Mononuclear cell (primary cell): Measurements from ENCODE around the gene PAX2. TPM values are rescaled to one million over a fixed set of nuclear protein-coding genes. Genes with fewer than 3 reads are reported as not detected.
"Not testable (repeated sequence)": the region's sequence is repeated elsewhere in the genome, so short reads cannot be mapped to it uniquely, and the experiment has no call there.

Experiments used
- H3K27me3 ChIP-seq: 2 replicates; pipeline ENCODE4 v1.6.0; 2011; ENCODE audit warnings: low read length, control low read depth; ENCODE audit not compliant: insufficient read depth
- H3K4me1 ChIP-seq: 2 replicates; pipeline ENCODE4 v1.5.1; 2011; ENCODE audit warnings: mild to moderate bottlenecking, low read length, control low read depth; ENCODE audit not compliant: insufficient read depth
- H3K4me3 ChIP-seq: 2 replicates; pipeline ENCODE4 v1.5.1; 2011; ENCODE audit warnings: mild to moderate bottlenecking, low read length, moderate library complexity
- H3K9me3 ChIP-seq: 2 replicates; pipeline ENCODE4 v1.5.1; 2011; ENCODE audit warnings: low read depth, mild to moderate bottlenecking, control low read depth, low read length
- total RNA-seq: library from RNA; depleted of rRNA; stranded (reverse); fragments of >200 nt; gene quantifications from one replicate; pipeline ENCODE4 v1.2.3, GENCODE V29; 2012

PAX2 gene
- total RNA-seq = not detected

- H3K4me1 ChIP-seq = peaks cover 15% of the 10 kb centered on the region
- no peak within 1 kb of the TSS for H3K4me3 ChIP-seq
- H3K9me3 ChIP-seq = no peaks in the 10 kb centered on the region
- H3K27me3 ChIP-seq = peaks cover 89% of the 10 kb centered on the region
Observed at GRCh38 chr10:100744987-100745881, at the start of gene PAX2. Gene PAX2 (plus strand): TSS chr10:100745582. CDS start chr10:100746261, 679 bp downstream.

DNA sequence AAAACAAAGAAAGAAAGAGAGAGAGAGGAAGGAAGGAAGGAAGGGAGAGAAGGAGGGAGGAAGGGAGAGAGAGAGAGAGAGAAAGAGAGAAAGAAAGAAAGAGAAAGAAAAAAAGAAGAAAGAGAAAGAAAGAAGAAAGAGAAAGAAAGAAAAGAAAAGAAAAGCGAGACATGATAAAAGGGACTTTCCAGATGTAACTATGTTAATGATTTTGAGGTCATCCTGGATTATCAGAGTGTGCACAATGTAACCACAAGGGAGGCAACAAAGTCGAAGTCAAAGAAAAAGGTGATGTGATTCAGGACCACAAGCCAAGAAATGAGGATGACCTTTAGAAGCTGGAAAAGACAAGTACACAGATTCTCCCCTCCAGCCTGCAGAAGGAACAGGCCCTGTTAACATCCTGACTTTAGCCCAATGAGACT is 48.9 kb upstream of the PAX2 start:
- peaks cover 10% of the 10 kb centered on the region for H3K27me3 ChIP-seq
- no peaks in the 10 kb centered on the region for H3K4me1 ChIP-seq
- no peak overlapping the region for H3K4me3 ChIP-seq
- H3K9me3 ChIP-seq = no peaks in the 10 kb centered on the region

DNA sequence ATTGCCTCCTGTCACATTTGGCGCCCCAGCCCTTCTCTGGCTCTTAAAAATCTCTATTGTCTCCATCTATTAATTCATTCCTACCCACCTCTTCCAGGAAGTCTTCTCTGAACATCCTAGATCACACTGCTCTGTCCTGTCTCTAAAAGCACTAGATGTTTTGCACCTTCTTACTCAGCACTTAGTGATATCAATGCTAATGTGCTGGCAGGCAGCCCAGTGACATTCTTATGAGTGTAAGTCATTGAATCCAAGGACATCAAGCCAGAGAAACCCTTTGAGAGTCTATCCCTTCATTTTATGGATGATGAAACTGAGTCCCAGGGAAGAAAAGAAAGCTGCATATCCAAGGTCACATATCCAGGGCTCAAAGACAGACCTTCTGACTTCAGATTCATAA is 48.3 kb upstream of the PAX2 start:
- H3K9me3 ChIP-seq = no peaks in the 10 kb centered on the region
- H3K4me3 ChIP-seq = no peak overlapping the region
- H3K4me1 ChIP-seq = no peaks in the 10 kb centered on the region
- peaks cover 6% of the 10 kb centered on the region for H3K27me3 ChIP-seq

- no peaks in the 10 kb centered on the region for H3K9me3 ChIP-seq
- no peak overlapping the region for H3K4me3 ChIP-seq
- no peaks in the 10 kb centered on the region for H3K4me1 ChIP-seq
- H3K27me3 ChIP-seq = peaks cover 6% of the 10 kb centered on the region
Observed at GRCh38 chr10:100697631-100698030, 47.8 kb upstream of the PAX2 start.

- peaks cover 18% of the 10 kb centered on the region for H3K27me3 ChIP-seq
- H3K9me3 ChIP-seq, H3K4me3 ChIP-seq, H3K4me1 ChIP-seq: not testable (repeated sequence)
Observed at GRCh38 chr10:100701704-100702103, 43.7 kb upstream of the PAX2 start.

DNA sequence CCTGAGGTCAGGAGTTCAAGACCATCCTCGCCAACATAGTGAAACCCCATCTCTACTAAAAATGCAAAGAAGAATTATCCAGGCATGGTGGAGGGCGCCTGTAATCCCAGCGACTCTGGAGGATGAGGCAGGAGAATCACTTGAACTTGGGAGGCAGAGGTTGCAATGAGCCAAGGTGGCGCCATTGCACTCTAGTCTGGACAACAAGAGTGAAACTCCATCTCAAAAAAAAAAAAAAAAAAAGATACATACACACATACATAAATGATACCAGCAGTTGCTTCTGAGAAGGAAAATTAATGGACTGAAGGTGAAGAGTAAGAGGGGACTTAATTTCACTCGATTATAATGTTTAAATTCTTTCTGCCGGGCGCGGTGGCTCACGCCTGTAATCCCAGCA is 40.2 kb upstream of the PAX2 start:
- no peak overlapping the region for H3K4me3 ChIP-seq
- no peaks in the 10 kb centered on the region for H3K4me1 ChIP-seq

DNA sequence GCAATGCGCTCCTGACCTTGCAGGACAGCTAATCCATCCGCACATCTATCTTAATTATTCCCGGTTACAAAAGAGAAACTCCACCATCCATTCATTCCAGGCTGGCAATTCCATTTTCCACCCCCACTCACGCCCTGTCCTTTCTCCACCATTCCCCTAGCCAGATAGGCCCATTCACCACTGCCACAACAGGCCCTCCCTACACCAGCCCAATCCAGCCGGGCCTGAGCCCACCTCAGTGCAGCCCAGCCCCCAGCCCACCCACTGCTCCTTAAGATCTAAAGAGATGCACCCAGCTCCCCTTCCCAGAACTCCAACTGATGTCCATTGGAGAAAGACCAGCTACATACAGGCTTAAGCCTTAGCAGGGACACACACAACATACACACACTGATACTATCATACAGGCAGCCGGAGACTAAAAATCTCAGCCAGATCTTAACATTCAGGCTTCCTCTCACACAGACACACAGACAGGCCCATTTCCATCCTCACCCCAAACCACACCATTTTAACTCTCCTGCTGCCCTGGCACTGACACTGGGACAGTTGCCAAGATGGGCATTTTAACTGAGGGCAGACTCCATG is 38.0 kb upstream of the PAX2 start:
- Histone ChIP-seq H3K27me3 (peaks cover 47% of the 10 kb centered on the region), H3K4me3 (no peak overlapping the region), H3K4me1 (no peaks in the 10 kb centered on the region), H3K9me3 (no peaks in the 10 kb centered on the region)

More for the DNA sequence above, 40.2 kb upstream of the PAX2 start:
- H3K27me3 ChIP-seq = peaks cover 25% of the 10 kb centered on the region
- H3K9me3 ChIP-seq = no peaks in the 10 kb centered on the region

DNA sequence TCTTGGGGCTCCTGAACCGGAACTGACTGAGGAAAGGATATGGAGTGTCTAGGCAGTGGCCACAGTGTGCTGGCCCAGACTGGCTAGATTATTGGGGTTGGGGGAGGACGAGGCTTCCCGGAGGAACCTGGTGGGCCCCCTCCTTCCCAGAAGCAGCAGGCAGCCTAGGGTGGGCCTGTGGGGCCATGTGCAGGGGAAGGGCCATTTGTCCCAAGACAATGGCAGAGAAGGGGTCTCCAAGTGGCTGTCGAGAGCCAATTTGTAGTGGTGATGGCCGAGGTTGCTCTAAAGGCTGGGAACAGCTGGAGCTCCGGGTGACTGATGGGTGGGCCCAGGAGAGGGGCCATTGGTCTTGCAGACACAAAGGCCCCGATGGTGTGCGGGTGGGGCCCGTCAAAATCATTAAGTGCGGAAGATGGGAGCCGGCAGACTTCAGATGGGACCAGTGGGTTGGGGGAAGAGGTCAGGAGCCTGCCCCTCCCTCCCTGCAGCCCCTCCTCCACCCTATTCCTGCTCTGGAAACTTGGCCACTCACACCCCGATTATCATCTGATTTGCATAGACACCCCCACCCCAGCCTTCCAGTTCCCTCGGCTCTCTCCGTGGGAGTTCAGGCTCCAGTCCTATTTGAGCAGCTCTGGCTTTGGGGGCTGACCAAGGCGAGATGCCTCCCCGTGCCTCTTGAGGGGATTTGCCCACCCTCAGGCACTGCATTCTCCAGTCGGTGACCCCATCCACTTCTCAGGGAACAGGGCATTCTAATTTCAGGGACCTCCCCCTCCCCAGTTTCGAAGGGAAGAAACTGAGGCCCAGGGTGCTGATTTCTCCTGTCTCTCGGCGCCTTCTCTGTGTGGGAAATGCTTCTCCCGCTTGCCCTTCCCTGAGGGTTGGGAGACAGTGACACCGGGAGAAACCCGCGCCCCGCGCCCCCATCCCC is 36.0 kb upstream of the PAX2 start:
- H3K4me1 ChIP-seq = no peaks in the 10 kb centered on the region
- H3K27me3 ChIP-seq = peaks cover 58% of the 10 kb centered on the region
- H3K9me3 ChIP-seq = no peaks in the 10 kb centered on the region
- H3K4me3 ChIP-seq = no peak overlapping the region

DNA sequence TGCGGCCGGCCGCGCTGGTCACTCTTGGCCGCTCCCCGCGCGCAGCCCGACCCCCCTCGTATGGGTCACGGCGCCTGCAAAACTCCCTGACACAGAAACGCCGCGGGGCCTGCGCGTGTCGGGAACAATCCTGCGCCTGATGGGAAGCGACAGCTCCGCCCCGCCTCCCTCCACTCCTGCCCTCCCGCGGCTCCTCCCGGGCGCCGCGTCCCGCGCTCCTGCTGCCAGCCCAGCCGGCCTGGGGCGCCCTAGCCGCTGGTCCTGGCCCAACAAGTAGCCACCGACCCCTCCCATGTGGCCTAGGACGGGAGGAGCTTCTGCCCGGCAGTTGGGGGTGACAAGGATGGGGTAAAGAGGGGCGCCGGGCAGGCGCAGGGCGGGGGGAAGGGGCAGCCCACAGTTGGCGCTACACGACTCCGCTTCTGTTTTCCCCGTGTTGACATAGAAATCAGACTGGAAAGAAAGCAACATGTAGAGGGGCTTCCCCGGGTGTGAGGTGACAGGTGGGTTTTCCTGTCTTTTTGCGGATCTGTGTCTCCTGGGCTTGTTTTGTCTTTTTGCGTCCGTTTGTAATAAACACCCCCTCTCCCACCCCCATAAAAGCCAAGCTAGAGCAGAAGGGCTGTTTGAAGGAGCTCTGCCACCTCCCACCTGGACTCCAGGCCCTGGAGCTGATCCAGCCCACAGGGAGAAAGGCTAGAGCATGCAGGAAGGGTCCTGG is 35.1 kb upstream of the PAX2 start:
- no peaks in the 10 kb centered on the region for H3K4me1 ChIP-seq
- no peaks in the 10 kb centered on the region for H3K9me3 ChIP-seq
- peaks cover 65% of the 10 kb centered on the region for H3K27me3 ChIP-seq
- H3K4me3 ChIP-seq = no peak overlapping the region

DNA sequence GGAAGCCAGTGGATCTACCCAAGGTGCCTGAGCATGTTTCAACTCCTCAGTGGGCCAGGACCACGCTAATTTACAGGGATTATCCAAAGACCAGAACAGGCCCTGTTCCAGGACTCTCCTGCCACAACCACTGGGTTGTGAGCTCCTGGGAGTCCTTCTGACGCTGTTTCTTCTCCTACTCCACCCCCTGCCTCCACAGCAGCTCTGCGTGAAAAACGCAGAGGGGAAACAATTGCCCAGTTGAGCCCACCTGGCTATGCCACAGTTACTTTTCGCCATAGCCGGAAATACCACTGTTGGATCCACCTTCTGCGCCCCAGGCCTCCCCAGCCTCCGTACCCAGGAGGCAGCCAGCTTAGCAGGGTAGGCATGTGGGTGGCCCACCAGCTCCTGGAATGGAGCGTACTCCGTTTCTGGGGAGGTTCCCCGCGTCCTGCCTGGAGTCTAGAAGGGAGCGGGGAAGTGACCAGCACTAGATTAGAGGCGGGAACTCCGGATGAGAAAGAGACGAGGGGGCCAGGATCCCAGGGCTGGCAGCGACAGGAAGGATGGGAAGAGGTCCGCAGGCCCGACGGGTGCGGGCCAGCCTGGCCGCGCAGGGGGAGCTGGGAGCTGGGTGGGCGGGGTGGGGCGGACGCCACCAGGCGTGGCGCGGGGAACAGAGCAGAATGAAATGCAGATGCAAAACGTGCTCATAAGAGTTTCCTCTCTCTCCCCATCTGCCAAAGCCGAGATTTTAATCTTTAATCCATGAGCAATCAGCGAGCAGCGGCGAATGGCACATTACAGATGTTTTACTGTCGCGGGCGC is 32.1 kb upstream of the PAX2 start:
- Histone ChIP-seq H3K4me3 (no peak overlapping the region), H3K9me3 (no peaks in the 10 kb centered on the region), H3K4me1 (no peaks in the 10 kb centered on the region), H3K27me3 (peaks cover 89% of the 10 kb centered on the region)

DNA sequence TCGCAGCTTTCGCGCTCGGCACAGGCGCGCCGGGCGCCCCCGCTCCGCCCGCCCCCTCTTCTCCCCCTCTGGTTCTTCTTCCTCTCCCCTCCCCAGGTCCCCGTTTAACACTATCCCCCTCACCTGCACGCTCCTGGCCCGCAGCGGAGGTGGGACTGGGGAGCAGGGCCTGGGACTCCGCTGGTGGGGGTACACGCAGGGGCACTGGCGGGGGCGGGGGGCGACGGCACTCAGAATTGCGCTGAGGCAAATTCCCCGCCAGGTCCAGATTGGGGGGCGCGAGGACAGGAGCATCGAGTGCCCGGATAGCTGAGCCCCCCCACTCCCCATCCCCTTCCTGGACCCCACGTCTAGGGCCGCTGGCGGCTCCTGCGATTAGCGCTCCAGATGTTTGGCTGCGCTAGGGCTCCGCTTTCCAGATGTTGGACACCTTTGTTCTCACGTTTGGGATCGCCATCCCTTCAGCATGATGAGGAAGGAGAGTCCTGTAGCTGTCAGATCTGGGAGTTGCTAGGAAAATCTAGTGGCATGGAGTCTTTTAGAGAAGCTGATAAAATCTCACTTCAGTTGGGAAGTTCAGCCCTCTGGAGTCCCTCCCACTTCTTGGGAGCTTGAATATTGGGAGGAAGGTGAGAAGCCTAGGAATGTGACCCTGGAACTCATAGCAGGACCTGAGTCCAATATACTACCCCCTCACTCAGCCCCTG is 31.4 kb upstream of the PAX2 start:
- Histone ChIP-seq H3K4me1 (no peaks in the 10 kb centered on the region), H3K9me3 (no peaks in the 10 kb centered on the region), H3K27me3 (peaks cover 90% of the 10 kb centered on the region), H3K4me3 (no peak overlapping the region)

DNA sequence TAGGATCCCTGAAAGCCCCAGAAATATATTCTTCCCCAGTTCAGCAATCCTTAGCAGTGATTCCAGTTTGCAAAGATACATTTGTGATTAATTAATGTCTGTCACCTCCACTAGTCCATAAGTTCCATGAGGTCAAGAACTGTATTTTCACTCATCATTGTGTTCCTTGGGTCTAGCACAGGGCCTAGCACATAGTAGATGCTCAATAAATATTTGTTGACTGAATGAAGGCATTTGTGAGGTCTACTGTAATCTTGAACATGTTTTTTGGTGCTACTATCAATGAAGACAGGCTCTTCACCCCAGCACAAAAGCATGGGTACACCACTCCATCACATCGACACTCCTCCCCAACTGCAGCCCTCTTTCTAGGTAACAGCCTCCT is 30.8 kb upstream of the PAX2 start:
- Histone ChIP-seq H3K9me3 (no peaks in the 10 kb centered on the region), H3K27me3 (peaks cover 86% of the 10 kb centered on the region), H3K4me1 (no peaks in the 10 kb centered on the region), H3K4me3 (no peak overlapping the region)

GRCh38 chr10:100715101-100715444 is 30.3 kb upstream of the PAX2 start:
- Histone ChIP-seq H3K4me1 (no peaks in the 10 kb centered on the region), H3K27me3 (peaks cover 86% of the 10 kb centered on the region), H3K9me3 (no peaks in the 10 kb centered on the region), H3K4me3 (no peak overlapping the region)
